Hepatocyte (in vitro differentiated cells): ENCODE data around the gene NPLOC4.

Source experiments
- EZH2 ChIP-seq: fragments of 200-600 bp; sonication (generic); IDR thresholded peaks from 2 replicates; pipeline ENCODE4 v1.6.1; 2016; ENCODE audit warnings: antibody characterized with exemption, mild to moderate bottlenecking, borderline replicate concordance
- TF ChIP-seq, protein P1 (sequence below): fragments of 200-600 bp; sonication (generic); IDR thresholded peaks from 2 replicates; pipeline ENCODE4 v1.5.1; 2016; ENCODE audit warnings: antibody characterized with exemption, mild to moderate bottlenecking; ENCODE audit not compliant: poor library complexity

DNA sequence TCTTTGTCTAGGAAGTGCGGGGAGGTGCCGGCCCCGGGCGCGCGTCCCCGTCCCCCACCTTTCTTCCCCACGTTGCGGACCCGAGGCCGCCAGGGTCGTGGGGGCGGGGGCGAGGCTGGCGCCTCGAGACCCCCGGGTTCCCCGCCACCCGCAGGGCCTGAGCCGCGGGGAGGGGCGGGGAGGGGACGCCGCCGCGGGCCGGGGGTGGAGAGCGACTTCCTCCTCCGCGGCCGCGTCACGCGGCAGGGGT lies 122.5 kb downstream of the NPLOC4 start:
- TF ChIP-seq, protein P1, sequence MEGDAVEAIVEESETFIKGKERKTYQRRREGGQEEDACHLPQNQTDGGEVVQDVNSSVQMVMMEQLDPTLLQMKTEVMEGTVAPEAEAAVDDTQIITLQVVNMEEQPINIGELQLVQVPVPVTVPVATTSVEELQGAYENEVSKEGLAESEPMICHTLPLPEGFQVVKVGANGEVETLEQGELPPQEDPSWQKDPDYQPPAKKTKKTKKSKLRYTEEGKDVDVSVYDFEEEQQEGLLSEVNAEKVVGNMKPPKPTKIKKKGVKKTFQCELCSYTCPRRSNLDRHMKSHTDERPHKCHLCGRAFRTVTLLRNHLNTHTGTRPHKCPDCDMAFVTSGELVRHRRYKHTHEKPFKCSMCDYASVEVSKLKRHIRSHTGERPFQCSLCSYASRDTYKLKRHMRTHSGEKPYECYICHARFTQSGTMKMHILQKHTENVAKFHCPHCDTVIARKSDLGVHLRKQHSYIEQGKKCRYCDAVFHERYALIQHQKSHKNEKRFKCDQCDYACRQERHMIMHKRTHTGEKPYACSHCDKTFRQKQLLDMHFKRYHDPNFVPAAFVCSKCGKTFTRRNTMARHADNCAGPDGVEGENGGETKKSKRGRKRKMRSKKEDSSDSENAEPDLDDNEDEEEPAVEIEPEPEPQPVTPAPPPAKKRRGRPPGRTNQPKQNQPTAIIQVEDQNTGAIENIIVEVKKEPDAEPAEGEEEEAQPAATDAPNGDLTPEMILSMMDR, result no peak
- TF ChIP-seq EZH2, result no peak
